GM12864 (cell line): ENCODE measurements around the gene SPTY2D1.
"Not testable (repeated sequence)": the region's sequence is repeated elsewhere in the genome, so short reads cannot be mapped to it uniquely, and the experiment has no call there.

Experiments
- DNase-seq: peaks from one replicate; pipeline ENCODE4 v3.0.0-alpha.2; 2011; ENCODE audit warnings: low read depth
- H3K4me3 ChIP-seq: 2 replicates; pipeline ENCODE4 v1.5.1; 2011; ENCODE audit warnings: mild to moderate bottlenecking, low read depth, low read length, control low read depth
- CTCF ChIP-seq: IDR thresholded peaks from 2 replicates; pipeline ENCODE4 v1.5.1; 2011; ENCODE audit warnings: low read depth, mild to moderate bottlenecking, moderate library complexity, low read length, control low read depth, inconsistent platforms; ENCODE audit errors: missing control alignments

SPTY2D1 gene

GRCh38 chr11:18669711-18670110 lies 35.6 kb upstream of the SPTY2D1 start:
- no peak for TF ChIP-seq CTCF
- H3K4me3 ChIP-seq, result no peak overlapping the region
- DNase-seq, result no peak

- H3K4me3 ChIP-seq, result no peak overlapping the region
- no peak for DNase-seq
- no peak for TF ChIP-seq CTCF
Observed at GRCh38 chr11:18669219-18669596, 35.1 kb upstream of the SPTY2D1 start.

- TF ChIP-seq CTCF, result no peak
- no peak for DNase-seq
- no peak overlapping the region for H3K4me3 ChIP-seq
Observed at GRCh38 chr11:18668131-18668530, 34.0 kb upstream of the SPTY2D1 start.

- not testable (repeated sequence) for H3K4me3 ChIP-seq, DNase-seq
Observed at GRCh38 chr11:18665353-18665872, 31.3 kb upstream of the SPTY2D1 start.

GRCh38 chr11:18657673-18658072 lies 23.5 kb upstream of the SPTY2D1 start:
- DNase-seq, result no peak
- TF ChIP-seq CTCF, result no peak
- H3K4me3 ChIP-seq, result no peak overlapping the region

- peak overlapping the region; percentile 17; the same call in 1 of the 2 replicates for H3K4me3 ChIP-seq
- TF ChIP-seq CTCF, result peak; percentile 82
- peak; percentile 72 for DNase-seq
Observed at GRCh38 chr11:18650859-18651557, 16.9 kb upstream of the SPTY2D1 start.

- no peak for TF ChIP-seq CTCF
- no peak overlapping the region for H3K4me3 ChIP-seq
- no peak for DNase-seq
Observed at GRCh38 chr11:18650353-18650752, 16.2 kb upstream of the SPTY2D1 start.

GRCh38 chr11:18643034-18643433 lies 8.9 kb upstream of the SPTY2D1 start:
- not testable (repeated sequence) for H3K4me3 ChIP-seq

More at GRCh38 chr11:18643034-18643433, 8.9 kb upstream of the SPTY2D1 start:
- not testable (repeated sequence) for DNase-seq
